DOHH2 (cell line): ENCODE data around the gene HOXC9.

ENCODE experiments used
- H3F3A ChIP-seq: fragments of 200-600 bp; sonication (generic), shearing (Covaris generic); 2 replicates; pipeline ENCODE4 v1.6.0; 2016; ENCODE audit warnings: antibody characterized with exemption, mild to moderate bottlenecking; ENCODE audit not compliant: control insufficient read depth, insufficient read depth
- H3K27ac ChIP-seq: fragments of 200-600 bp; sonication (generic); 2 replicates; pipeline ENCODE4 v1.5.1; 2014; ENCODE audit warnings: low read depth, mild to moderate bottlenecking, low read length, moderate library complexity
- H3K27me3 ChIP-seq: fragments of 200-600 bp; sonication (generic); 2 replicates; pipeline ENCODE4 v1.6.1; 2014; ENCODE audit warnings: mild to moderate bottlenecking, low read length, mixed read lengths; ENCODE audit not compliant: control insufficient read depth
- H3K36me3 ChIP-seq: fragments of 200-600 bp; sonication (generic); 2 replicates; pipeline ENCODE4 v1.6.1; 2014; ENCODE audit warnings: mild to moderate bottlenecking, low read length, moderate library complexity, mixed read lengths; ENCODE audit not compliant: control insufficient read depth
- H3K4me1 ChIP-seq: fragments of 200-600 bp; sonication (generic); 2 replicates; pipeline ENCODE4 v1.6.1; 2014; ENCODE audit warnings: mild to moderate bottlenecking, low read length, mixed read lengths; ENCODE audit not compliant: control insufficient read depth
- H3K4me2 ChIP-seq: fragments of 200-600 bp; sonication (generic); 2 replicates; pipeline ENCODE4 v1.6.0; 2014; ENCODE audit warnings: mild to moderate bottlenecking, low read length, moderate library complexity
- H3K4me3 ChIP-seq: fragments of 200-600 bp; sonication (generic); 2 replicates; pipeline ENCODE4 v1.5.1; 2014; ENCODE audit warnings: mild to moderate bottlenecking, low read length, mixed read lengths
- H3K79me2 ChIP-seq: fragments of 200-600 bp; sonication (generic); 2 replicates; pipeline ENCODE4 v1.6.1; 2014; ENCODE audit warnings: mild to moderate bottlenecking, low read length, mixed read lengths; ENCODE audit not compliant: control insufficient read depth
- H3K9me2 ChIP-seq: fragments of 200-600 bp; sonication (generic); replicated peaks from 2 replicates; pipeline ENCODE4 v1.6.1; 2014; ENCODE audit warnings: mild to moderate bottlenecking, low read length, mixed read lengths; ENCODE audit not compliant: control insufficient read depth
- H3K9me3 ChIP-seq: fragments of 200-600 bp; sonication (generic); 2 replicates; pipeline ENCODE4 v1.6.1; 2014; ENCODE audit warnings: antibody characterized with exemption, low read length, mixed read lengths; ENCODE audit not compliant: control insufficient read depth, insufficient read depth
- H4K20me1 ChIP-seq: fragments of 200-600 bp; sonication (generic); 2 replicates; pipeline ENCODE4 v1.6.0; 2014; ENCODE audit warnings: low read depth, mild to moderate bottlenecking, antibody characterized with exemption, low read length, moderate library complexity; ENCODE audit not compliant: control insufficient read depth, insufficient read depth
- CTCF ChIP-seq: fragments of 200-600 bp; sonication (generic); IDR thresholded peaks from one replicate; pipeline ENCODE4 v1.5.1; 2014; ENCODE audit warnings: antibody characterized with exemption, mild to moderate bottlenecking, low read depth, low read length; ENCODE audit not compliant: poor library complexity, severe bottlenecking
- EZH2phosphoT487 ChIP-seq: fragments of 200-600 bp; sonication (generic); IDR thresholded peaks from 2 replicates; pipeline ENCODE4 v1.6.1; 2017; ENCODE audit warnings: borderline replicate concordance, mild to moderate bottlenecking, antibody characterized with exemption, low read length, moderate library complexity, mixed read lengths

HOXC9 gene

DNA sequence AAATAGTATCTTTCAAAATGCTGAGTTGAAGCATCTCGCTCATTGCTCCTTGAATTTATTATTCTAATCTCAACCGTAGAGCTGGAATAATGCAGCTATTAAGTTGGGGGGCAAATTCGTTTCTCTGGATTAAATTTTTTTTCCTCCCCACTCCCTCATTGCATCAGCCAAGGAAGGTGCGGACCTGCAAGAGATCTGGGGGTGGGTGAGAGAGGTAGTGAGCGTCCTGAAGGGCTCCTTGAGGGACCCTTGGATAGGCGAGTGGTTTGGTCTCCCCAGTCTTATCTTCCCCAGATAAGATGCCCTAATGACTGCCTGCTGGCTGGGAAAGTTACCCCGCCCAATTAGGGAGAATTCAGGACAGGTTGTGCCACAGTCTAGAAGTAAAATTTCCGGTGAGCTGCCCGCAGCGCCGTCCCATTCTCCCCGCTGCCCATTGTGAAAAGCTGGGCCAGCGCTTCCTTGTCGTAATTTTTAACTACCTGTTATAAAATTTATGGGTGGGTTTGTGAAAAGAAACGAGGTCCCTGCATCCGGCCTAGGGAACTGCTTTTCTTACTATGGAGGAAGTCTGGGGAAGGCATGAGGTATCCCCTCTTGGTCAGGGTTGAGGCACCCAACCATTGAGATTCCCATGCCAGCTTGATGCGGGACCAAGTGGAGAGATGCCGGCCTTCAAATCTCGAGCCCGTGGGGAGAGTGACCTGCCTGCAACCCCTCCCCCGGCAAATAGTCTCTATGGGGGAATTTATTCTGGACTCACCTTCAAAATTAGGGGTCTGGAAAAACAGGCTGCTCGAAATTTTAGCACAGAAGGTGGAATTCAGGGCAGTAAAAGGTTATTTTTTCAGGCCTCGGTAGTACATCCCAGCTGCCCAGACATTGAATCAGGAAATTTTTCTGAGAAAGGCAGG is 15.3 kb downstream of the HOXC9 start:
- no peaks in the 10 kb centered on the region for H3K9me3 ChIP-seq
- no peak overlapping the region for H3K4me3 ChIP-seq
- H3K27ac ChIP-seq, result no peak overlapping the region
- H3K4me2 ChIP-seq, result no peak overlapping the region
- H3K9me2 ChIP-seq, result no peaks in the 10 kb centered on the region
- 0 out of 2 replicates have a peak, but pooled peaks cover 4% of the 10 kb centered on the region for H3K79me2 ChIP-seq
- TF ChIP-seq CTCF (no peak), EZH2phosphoT487 (peak; percentile 41)
- H3F3A ChIP-seq, result no peaks in the 10 kb centered on the region; the same call in 1 of the 2 replicates
- H3K36me3 ChIP-seq, result no peaks in the 10 kb centered on the region
- H3K4me1 ChIP-seq, result peaks cover 16% of the 10 kb centered on the region
- no peaks in the 10 kb centered on the region for H4K20me1 ChIP-seq
- H3K27me3 ChIP-seq, result peaks cover 55% of the 10 kb centered on the region

- no peak overlapping the region for H3K27ac ChIP-seq
- H3K4me3 ChIP-seq, result no peak overlapping the region
- H3K79me2 ChIP-seq, result 0 out of 2 replicates have a peak, but pooled peaks cover 4% of the 10 kb centered on the region
Measured at GRCh38 chr12:54016051-54016450, 16.1 kb downstream of the HOXC9 start.

GRCh38 chr12:54016478-54016964 is 16.6 kb downstream of the HOXC9 start:
- H4K20me1 ChIP-seq, result no peaks in the 10 kb centered on the region
- TF ChIP-seq CTCF (no peak), EZH2phosphoT487 (no peak)
- peaks cover 10% of the 10 kb centered on the region for H3K4me1 ChIP-seq
- 0 out of 2 replicates have a peak, but pooled peaks cover 4% of the 10 kb centered on the region for H3K79me2 ChIP-seq
- peak overlapping the region; percentile 89 for H3K4me2 ChIP-seq
- no peaks in the 10 kb centered on the region for H3K9me2 ChIP-seq
- no peak overlapping the region for H3K4me3 ChIP-seq
- no peaks in the 10 kb centered on the region for H3K9me3 ChIP-seq
- peaks cover 43% of the 10 kb centered on the region for H3K27me3 ChIP-seq
- no peaks in the 10 kb centered on the region for H3K36me3 ChIP-seq
- no peaks in the 10 kb centered on the region; the same call in 1 of the 2 replicates for H3F3A ChIP-seq
- H3K27ac ChIP-seq, result no peak overlapping the region

More at GRCh38 chr12:54016051-54016450, 16.1 kb downstream of the HOXC9 start:
- H4K20me1 ChIP-seq, result no peaks in the 10 kb centered on the region
- no peaks in the 10 kb centered on the region; the same call in 1 of the 2 replicates for H3F3A ChIP-seq
- H3K4me1 ChIP-seq, result peaks cover 13% of the 10 kb centered on the region
- TF ChIP-seq EZH2phosphoT487 (no peak), CTCF (no peak)
- H3K36me3 ChIP-seq, result no peaks in the 10 kb centered on the region
- H3K9me2 ChIP-seq, result no peaks in the 10 kb centered on the region
- H3K4me2 ChIP-seq, result no peak overlapping the region
- no peaks in the 10 kb centered on the region for H3K9me3 ChIP-seq
- peaks cover 47% of the 10 kb centered on the region for H3K27me3 ChIP-seq
